NB4 (cell line): ENCODE data around the gene CHODL.

Source experiments
- CTCF ChIP-seq: IDR thresholded peaks from one replicate; pipeline ENCODE4 v1.5.1; 2012; ENCODE audit warnings: low read depth, low read length
- MAX ChIP-seq: IDR thresholded peaks from 2 replicates; pipeline ENCODE4 v1.6.1; 2011; ENCODE audit warnings: low read depth, low read length
- MYC ChIP-seq: IDR thresholded peaks from 2 replicates; pipeline ENCODE4 v1.6.1; 2011; ENCODE audit warnings: low read depth, low read length
- POLR2A ChIP-seq: IDR thresholded peaks from 2 replicates; pipeline ENCODE4 v1.6.1; 2011; ENCODE audit warnings: mild to moderate bottlenecking; ENCODE audit not compliant: insufficient read length; ENCODE audit errors: extremely low read depth

GRCh38 chr21:18294100-18294499, 49.5 kb downstream of the CHODL start:
- TF ChIP-seq POLR2A (no peak), CTCF (no peak), MAX (no peak), MYC (no peak)
